K562 treated with DMSO at 1 percent for 12 hours (cell line): ENCODE measurements around the gene DYNLRB1. TPM values are rescaled to one million over a fixed set of nuclear protein-coding genes. Genes with fewer than 3 reads are reported as not detected.

Source experiments
- total RNA-seq: library from RNA; unstranded; fragments of 300-600 nt; gene quantifications from 2 replicates; pipeline ENCODE4 v1.2.3, GENCODE V29; 2022; ENCODE audit not compliant: insufficient read depth

DYNLRB1 gene
- 348 and 417 TPM in 2 replicates for total RNA-seq

DNA sequence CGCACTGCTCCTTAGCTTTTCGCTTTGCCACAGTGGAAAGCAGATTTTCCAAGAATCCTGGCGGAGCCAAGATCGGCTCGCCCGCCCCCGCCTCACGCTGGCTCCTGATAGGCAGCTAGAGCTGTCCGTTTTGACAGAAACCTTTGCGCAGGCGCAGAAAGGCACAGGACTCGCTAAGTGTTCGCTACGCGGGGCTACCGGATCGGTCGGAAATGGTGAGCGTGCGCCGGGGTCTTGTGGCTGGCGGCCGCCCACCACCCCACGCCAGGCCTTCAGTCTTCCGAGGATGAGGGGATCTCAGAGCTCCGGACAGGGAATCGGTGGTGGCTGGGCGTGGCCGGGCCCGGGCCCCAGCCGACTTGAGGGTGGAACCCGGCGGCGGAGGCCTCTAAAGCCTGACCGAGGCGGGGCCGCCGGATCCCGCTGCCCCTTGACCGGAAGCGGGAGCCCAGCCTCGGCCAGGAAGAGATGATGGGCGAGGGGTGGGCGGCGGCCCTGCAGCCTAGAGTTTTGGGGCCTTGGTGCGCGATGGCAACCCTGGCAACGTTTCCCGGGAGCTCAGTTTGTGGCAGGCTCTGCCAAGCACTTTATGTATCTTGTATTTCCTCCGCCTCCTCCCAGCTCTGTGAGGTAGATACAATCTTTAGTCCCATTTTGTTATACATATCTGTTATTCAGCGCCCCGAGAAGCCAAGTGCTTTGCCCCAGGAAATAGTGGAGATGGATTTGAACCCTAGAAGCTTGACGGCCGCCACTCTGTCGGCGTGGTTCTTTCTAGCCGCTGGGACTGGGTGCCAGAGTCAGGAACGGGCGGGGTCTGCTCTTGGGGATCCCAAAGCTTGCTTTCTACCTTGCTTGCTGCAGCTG lies at the start of gene DYNLRB1:
Gene DYNLRB1 (plus strand): TSS at position 176 of the 867 bp plus-strand sequence. CDS start 37 bp downstream, at position 213.

DNA sequence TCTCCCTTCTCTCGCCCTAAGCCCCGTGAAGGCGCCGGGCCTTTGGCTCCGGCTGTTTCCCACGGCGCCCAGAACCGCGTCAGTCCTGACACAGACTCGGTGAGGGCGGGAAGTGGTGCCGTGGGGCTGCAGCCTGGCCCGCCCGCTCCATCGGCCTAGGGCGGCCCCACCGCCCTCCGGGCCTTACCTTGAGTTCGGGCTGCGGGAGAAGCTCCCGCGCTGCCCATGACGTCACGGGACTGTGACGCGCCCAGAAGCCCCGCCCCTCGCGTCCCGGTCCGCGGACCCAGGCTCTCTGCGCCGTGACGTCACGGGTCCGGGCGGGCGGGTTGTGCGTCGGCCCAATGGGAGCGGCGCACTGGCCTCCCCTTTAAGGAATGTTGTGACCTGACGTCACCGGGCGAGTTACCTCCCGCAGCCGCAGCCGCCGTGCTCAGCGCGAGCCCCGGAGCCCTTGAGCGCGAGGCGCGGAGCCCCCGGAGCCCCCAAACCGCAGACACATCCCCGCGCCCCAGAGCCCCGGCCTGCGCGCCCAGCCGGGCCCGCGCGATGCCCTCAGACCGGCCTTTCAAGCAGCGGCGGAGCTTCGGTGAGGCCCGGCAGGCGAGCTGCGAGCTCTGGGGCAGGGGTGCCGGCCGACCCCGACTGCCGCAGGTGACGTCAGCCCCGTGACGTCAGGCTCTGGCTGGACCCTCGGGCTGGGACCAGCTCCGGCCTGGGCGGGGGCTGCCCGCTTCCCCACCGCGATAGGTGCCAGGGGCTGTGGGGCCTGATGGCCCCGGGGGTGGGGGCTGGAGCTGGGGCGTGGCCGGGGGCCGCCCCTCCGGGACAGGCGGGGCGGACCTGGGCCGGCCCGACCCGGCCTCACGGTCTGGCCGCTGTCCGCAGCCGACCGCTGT lies 42.3 kb downstream of the DYNLRB1 start, which contains the start of gene MAP1LC3A:
Gene MAP1LC3A (plus strand): TSS at position 399 of the 899 bp plus-strand sequence. CDS start 151 bp downstream, at position 550.

Other genes starting within 250 kb of the DYNLRB1 start
- gene AHCY, start 213.1 kb upstream of the DYNLRB1 start, total RNA-seq: 212 and 244 TPM in 2 replicates
- gene ITCH, start 153.1 kb upstream of the DYNLRB1 start, total RNA-seq: 6.0 and 30.0 TPM in 2 replicates
- gene MAP1LC3A, start 42.3 kb downstream of the DYNLRB1 start, total RNA-seq: not detected in 2 replicates
- 21.6 and 30.4 TPM in 2 replicates for gene PIGU, start 160.7 kb downstream of the DYNLRB1 start, total RNA-seq
- 8.0 and 27.1 TPM in 2 replicates for gene TP53INP2, start 187.9 kb downstream of the DYNLRB1 start, total RNA-seq